KMS-11 (cell line): ENCODE measurements around the gene PTPA.
"Not testable (repeated sequence)": the region's sequence is repeated elsewhere in the genome, so short reads cannot be mapped to it uniquely, and the experiment has no call there.

ENCODE experiments used
- H2AFZ ChIP-seq: fragments of 200-600 bp; sonication (generic); 2 replicates; pipeline ENCODE4 v1.6.1; 2016; ENCODE audit warnings: antibody characterized with exemption, mixed run types, low read depth
- H3K27ac ChIP-seq: fragments of 200-600 bp; sonication (generic); 2 replicates; pipeline ENCODE4 v1.6.1; 2016; ENCODE audit warnings: mild to moderate bottlenecking, mixed run types
- H3K27me3 ChIP-seq: fragments of 200-600 bp; sonication (generic); 2 replicates; pipeline ENCODE4 v1.6.1; 2017; ENCODE audit warnings: mild to moderate bottlenecking, low read depth, mixed run types, moderate library complexity; ENCODE audit not compliant: insufficient read depth
- H3K36me3 ChIP-seq: fragments of 200-600 bp; sonication (generic); 2 replicates; pipeline ENCODE4 v1.6.1; 2017; ENCODE audit warnings: mild to moderate bottlenecking, mixed run types; ENCODE audit not compliant: insufficient read depth
- H3K4me1 ChIP-seq: fragments of 200-600 bp; sonication (generic); 2 replicates; pipeline ENCODE4 v1.6.1; 2016; ENCODE audit warnings: mild to moderate bottlenecking, low read depth, mixed run types; ENCODE audit not compliant: poor library complexity, severe bottlenecking
- H3K4me2 ChIP-seq: fragments of 200-600 bp; sonication (generic); 2 replicates; pipeline ENCODE4 v1.7.0; 2016; ENCODE audit warnings: mild to moderate bottlenecking, mixed run types
- H3K4me3 ChIP-seq: fragments of 200-600 bp; sonication (generic); IDR thresholded peaks from 2 replicates; pipeline ENCODE4 v1.6.1; 2017; ENCODE audit warnings: low read depth, low read length, mixed read lengths; ENCODE audit not compliant: insufficient read depth
- H3K79me2 ChIP-seq: fragments of 200-600 bp; sonication (generic); 2 replicates; pipeline ENCODE4 v1.6.1; 2016; ENCODE audit warnings: low read depth, mixed run types; ENCODE audit not compliant: insufficient read depth
- H3K9ac ChIP-seq: fragments of 200-600 bp; sonication (generic); 2 replicates; pipeline ENCODE4 v1.6.1; 2016; ENCODE audit warnings: mild to moderate bottlenecking, mixed run types
- H4K20me1 ChIP-seq: fragments of 200-600 bp; sonication (generic); 2 replicates; pipeline ENCODE4 v1.6.1; 2016; ENCODE audit warnings: mild to moderate bottlenecking, mixed run types; ENCODE audit not compliant: insufficient read depth
- TF ChIP-seq, protein P1 (sequence below): fragments of 200-600 bp; sonication (generic); conservative IDR thresholded peaks from 2 replicates; pipeline ENCODE4 v1.6.1; 2017; ENCODE audit warnings: low read depth, mild to moderate bottlenecking, antibody characterized with exemption, low read length, moderate library complexity, mixed read lengths

The PTPA gene

DNA sequence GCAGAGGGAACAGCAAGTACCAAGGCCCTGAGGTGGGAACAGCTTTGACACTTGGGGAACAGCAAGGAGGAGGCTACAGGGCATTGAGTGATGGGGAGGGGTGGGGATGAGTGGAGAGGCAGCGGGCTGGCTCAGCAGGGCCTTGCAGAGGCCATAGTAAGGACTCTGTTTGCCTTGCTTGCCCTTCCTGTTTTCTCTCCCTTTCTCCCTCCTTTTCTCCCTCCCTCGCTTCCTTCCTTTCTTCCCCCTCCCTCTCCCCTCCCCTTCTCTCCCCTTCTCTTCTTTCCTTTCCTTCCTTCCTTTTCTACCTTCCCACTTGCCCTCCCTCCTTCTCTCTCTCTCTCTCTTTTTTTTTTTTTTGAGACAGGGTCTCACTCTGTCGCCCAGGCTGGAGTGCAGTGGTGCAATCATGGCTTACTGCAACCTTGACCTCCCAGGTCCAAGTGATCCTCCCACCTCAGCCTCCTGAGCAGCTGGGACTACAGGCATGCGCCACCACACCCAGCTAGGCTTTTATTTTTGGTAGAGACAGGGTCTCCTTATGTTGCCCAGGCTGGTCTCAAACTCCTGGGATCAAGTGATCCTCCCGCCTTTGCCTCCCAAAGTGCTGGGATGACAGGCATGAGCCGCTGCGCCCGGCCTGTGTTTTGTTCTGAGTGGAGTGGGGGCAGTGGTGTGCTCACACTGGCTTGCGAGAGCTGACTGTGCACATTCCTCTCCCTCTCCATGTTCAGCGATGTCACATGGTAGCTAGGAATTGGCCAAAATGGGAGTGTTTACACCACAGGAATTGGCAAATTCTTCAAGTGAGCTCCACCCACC, 49.7 kb downstream of the PTPA start:
- H3K4me2 ChIP-seq = no peak overlapping the region
- H3K27ac ChIP-seq = no peak overlapping the region
- no peak overlapping the region for H3K9ac ChIP-seq
- H4K20me1 ChIP-seq = no peaks in the 10 kb centered on the region
- no peaks in the 10 kb centered on the region for H3K27me3 ChIP-seq
- H3K4me1 ChIP-seq = no peaks in the 10 kb centered on the region
- H2AFZ ChIP-seq = no peak overlapping the region
- TF ChIP-seq, protein P1, sequence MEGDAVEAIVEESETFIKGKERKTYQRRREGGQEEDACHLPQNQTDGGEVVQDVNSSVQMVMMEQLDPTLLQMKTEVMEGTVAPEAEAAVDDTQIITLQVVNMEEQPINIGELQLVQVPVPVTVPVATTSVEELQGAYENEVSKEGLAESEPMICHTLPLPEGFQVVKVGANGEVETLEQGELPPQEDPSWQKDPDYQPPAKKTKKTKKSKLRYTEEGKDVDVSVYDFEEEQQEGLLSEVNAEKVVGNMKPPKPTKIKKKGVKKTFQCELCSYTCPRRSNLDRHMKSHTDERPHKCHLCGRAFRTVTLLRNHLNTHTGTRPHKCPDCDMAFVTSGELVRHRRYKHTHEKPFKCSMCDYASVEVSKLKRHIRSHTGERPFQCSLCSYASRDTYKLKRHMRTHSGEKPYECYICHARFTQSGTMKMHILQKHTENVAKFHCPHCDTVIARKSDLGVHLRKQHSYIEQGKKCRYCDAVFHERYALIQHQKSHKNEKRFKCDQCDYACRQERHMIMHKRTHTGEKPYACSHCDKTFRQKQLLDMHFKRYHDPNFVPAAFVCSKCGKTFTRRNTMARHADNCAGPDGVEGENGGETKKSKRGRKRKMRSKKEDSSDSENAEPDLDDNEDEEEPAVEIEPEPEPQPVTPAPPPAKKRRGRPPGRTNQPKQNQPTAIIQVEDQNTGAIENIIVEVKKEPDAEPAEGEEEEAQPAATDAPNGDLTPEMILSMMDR = no peak
- no peaks in the 10 kb centered on the region for H3K79me2 ChIP-seq
- H3K36me3 ChIP-seq = no peaks in the 10 kb centered on the region
- H3K4me3 ChIP-seq = no peak overlapping the region

DNA sequence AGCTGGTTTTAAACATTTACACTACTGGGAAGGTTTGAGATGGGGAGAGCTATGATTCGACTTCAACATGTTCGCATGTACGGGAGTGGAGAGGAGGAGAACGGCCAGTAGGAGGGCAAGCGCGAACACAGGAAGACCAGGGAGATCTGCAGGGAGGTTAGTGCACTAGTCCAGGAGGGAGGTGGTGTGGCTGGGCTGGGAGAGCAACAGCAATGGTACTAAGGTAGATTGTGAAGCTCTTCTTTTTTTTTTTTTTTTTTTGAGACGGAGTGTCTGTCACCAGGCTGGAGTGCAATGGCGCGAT, 50.3 kb downstream of the PTPA start:
- H2AFZ ChIP-seq = no peak overlapping the region
- no peaks in the 10 kb centered on the region for H3K4me1 ChIP-seq
- H3K36me3 ChIP-seq = no peaks in the 10 kb centered on the region
- no peak overlapping the region for H3K9ac ChIP-seq
- H3K27me3 ChIP-seq = no peaks in the 10 kb centered on the region
- no peak overlapping the region for H3K4me3 ChIP-seq
- TF ChIP-seq, protein P1 = no peak
- no peaks in the 10 kb centered on the region for H4K20me1 ChIP-seq
- H3K4me2 ChIP-seq = no peak overlapping the region
- H3K79me2 ChIP-seq = no peaks in the 10 kb centered on the region
- no peak overlapping the region for H3K27ac ChIP-seq

DNA sequence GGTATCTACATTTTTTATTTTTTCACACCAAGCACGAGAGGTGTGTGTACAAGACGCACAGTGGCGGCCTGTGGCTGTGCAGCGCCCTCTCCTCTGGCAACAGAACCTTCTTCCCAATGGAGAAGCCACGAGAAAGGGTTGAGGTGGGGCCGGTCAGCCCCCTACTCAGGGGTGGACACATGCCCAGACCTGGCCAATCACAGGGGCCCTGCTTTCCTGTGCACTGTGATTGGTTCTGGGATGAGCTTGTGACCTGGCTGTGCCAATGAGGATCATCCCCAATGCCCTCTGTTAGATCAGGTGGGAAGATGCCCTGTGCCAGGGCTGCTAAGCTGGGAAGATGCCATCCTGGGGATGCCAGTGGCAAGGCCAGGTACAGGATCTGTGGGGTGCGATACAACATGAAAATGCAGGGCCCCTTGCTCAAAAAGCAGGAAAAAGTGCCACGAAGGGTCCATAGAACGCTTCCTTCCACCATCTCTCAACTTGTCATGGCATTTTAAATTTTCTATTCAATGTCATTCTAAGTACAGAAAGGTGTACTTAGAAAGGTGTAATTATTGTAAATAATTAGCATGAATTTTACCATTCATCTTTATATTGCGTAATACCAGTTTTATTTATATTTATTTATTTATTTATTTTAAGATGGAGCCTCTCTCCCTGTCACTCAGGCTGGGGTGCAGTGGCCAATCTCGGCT, 51.4 kb downstream of the PTPA start:
- H4K20me1 ChIP-seq = no peaks in the 10 kb centered on the region
- no peaks in the 10 kb centered on the region for H3K79me2 ChIP-seq
- H3K4me2 ChIP-seq = no peak overlapping the region
- no peaks in the 10 kb centered on the region for H3K27me3 ChIP-seq
- no peak overlapping the region for H3K4me3 ChIP-seq
- no peaks in the 10 kb centered on the region for H3K36me3 ChIP-seq
- H2AFZ ChIP-seq = no peak overlapping the region
- no peak overlapping the region for H3K27ac ChIP-seq
- TF ChIP-seq, protein P1 = no peak
- peaks cover under 1% of the 10 kb centered on the region for H3K4me1 ChIP-seq
- H3K9ac ChIP-seq = no peak overlapping the region

DNA sequence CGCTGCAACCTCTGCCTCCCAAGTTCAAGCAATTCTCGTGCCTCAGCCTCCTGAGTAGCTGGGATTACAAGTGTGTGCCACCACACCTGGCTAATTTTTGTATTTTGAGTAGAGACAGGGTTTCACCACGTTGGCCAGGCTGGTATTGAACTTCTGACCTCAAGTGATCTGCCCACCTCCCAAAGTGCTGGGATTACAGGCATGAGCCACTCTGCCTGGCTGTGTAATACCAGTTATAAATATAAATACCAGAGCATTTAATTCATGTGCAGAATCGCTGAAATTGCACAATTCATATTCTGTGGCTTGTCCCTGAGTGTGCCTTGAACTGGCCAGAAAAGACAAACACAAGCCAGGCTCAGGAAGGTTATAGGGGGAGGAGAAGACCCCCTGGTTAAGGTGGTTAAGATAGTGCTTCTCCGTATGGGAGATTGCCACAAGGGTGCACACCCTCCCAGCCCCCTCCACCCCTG, 52.0 kb downstream of the PTPA start:
- H3K4me1 ChIP-seq, H2AFZ ChIP-seq, H3K4me3 ChIP-seq, H3K36me3 ChIP-seq, H3K4me2 ChIP-seq, H3K79me2 ChIP-seq, H3K9ac ChIP-seq, H3K27ac ChIP-seq, H4K20me1 ChIP-seq, H3K27me3 ChIP-seq: not testable (repeated sequence)

DNA sequence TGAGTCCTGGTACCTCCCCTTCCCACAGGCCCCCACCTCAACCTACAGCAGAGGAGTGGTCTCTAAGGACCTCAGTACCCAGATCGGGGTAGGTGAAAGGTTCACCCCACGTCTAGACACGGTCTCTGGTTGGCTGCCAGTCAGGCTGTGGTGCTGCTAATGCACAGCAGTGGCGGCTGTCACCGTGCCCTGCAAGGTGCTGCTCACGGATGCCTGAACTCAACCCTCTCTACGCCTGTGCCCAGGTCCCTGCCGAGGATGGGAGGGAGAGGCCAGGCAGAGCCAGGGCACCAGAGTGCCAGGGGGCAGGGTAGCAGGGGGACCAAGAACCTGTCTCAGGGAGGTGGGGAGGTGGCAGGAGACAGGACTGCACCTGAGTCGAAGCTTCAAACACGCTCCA, 52.5 kb downstream of the PTPA start:
- Histone ChIP-seq H4K20me1 (no peaks in the 10 kb centered on the region), H3K9ac (no peak overlapping the region), H3K4me2 (no peak overlapping the region), H2AFZ (no peak overlapping the region), H3K27ac (no peak overlapping the region), H3K4me3 (no peak overlapping the region), H3K27me3 (no peaks in the 10 kb centered on the region), H3K36me3 (no peaks in the 10 kb centered on the region), H3K79me2 (no peaks in the 10 kb centered on the region), H3K4me1 (peaks cover 11% of the 10 kb centered on the region)
- TF ChIP-seq, protein P1 = no peak
